ENCODE results near the gene IGFBP6. TPM values are rescaled to one million over a fixed set of nuclear protein-coding genes. Genes with fewer than 3 reads are reported as not detected.

The IGFBP6 gene
- total RNA-seq, 4 donors from 2014 or later, result 67.3 to 143 (median 77.4) TPM

DNA sequence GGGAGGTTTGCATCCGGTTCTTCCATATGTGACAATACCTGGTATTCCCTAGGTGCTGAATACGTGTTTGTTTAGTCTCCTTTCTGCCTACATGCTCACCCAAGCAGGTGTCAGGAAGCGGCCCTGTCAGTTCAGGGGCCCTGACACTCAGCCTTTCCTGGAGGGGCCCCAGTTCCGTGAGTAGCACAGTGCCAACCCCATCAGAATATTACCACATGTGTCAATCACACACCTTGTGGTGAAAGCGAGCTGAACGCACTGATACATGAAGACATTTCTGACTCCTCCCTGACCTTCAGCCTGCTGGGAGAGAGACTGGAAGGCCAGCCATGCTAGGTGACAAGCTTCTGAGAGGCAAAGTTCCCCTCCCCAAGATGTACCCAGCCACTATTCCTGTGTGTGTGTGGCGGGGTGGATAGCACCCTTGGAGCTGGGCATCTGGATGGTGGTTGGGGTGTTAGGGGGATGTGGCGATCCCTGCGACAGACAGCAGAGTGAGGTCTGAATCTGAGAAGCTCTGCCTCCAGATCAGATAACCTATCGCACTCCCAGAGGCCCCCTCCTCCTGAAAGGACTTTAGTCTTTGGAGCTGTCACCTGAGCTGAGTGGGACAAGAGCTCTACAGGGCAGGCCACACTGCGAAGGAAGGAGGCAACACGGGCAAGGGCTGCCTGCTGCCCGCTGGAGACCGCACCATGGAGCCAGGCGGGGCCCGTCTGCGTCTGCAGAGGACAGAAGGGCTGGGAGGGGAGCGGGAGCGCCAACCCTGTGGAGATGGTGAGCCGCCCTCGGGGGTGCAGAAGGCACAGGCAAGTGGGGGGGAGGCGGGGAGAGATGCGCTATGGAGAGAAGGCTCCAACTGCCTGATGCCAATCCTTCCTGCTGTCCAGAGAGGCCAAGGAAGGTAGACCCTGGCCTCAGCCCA, 5.7 kb downstream of the IGFBP6 start, which contains the start of gene SOAT2:
Gene SOAT2 (plus strand): TSS at position 604 of the 925 bp plus-strand sequence. CDS start 92 bp downstream, at position 696.
- DNase-seq, result no peak
- H3K36me3 ChIP-seq, result no peaks in the 10 kb centered on the region
- H3K4me1 ChIP-seq, result peaks cover 8 to 15% of the 10 kb centered on the region in 2 donors
- H3K9me3 ChIP-seq, result no peaks in the 10 kb centered on the region
- H3K27me3 ChIP-seq, result no peaks in the 10 kb centered on the region
- H3K27ac ChIP-seq, result no peak within 1 kb of the TSS
- in situ Hi-C loops (cut with MboI; ENCODE audit: low sequenced_read_pairs in 4 of 4), result loop anchor here in 3 of 4 donors (5.0 to 25.0 kb wide), 2 partner anchors 36 to 216 kb away; no protein-coding TSS in a partner anchor
- TF ChIP-seq POLR2A (IDR thresholded peaks at IDR 0.05), result no peak
- TF ChIP-seq, protein P1, sequence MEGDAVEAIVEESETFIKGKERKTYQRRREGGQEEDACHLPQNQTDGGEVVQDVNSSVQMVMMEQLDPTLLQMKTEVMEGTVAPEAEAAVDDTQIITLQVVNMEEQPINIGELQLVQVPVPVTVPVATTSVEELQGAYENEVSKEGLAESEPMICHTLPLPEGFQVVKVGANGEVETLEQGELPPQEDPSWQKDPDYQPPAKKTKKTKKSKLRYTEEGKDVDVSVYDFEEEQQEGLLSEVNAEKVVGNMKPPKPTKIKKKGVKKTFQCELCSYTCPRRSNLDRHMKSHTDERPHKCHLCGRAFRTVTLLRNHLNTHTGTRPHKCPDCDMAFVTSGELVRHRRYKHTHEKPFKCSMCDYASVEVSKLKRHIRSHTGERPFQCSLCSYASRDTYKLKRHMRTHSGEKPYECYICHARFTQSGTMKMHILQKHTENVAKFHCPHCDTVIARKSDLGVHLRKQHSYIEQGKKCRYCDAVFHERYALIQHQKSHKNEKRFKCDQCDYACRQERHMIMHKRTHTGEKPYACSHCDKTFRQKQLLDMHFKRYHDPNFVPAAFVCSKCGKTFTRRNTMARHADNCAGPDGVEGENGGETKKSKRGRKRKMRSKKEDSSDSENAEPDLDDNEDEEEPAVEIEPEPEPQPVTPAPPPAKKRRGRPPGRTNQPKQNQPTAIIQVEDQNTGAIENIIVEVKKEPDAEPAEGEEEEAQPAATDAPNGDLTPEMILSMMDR (IDR thresholded peaks at IDR 0.05 in 4 of 5, conservative IDR thresholded peaks at IDR 0.05 in 1 of 5), result no peak
- H3K4me3 ChIP-seq, result no peak within 1 kb of the TSS
- intact Hi-C loops (cut with DNase I; ENCODE audit: low total_unique reads), result no loop called here
- ATAC-seq, result no peak

DNA sequence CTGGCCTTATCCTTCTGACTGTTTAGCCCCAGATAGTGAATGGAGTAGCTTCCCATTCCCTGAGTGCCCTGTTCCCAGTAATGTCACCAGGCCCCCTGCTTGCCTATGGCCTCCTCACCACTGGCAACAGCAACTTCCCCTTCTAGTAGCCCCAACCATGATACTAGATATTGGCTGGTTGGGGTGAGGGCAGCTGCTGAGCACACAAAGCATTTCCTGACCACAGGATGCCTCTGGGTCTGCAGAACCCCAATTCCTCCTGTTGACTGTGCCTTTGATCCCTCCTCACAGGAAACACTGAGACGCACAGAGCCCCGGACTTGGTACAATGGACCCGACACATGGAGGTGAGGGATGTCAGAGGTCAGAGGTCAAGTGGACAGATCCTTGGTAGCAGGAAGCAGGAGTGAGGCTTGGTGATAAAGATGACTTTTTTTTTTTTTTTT, 6.4 kb downstream of the IGFBP6 start:
- intact Hi-C loops (cut with DNase I; ENCODE audit: low total_unique reads), result no loop called here
- no peaks in the 10 kb centered on the region for H3K9me3 ChIP-seq
- no peaks in the 10 kb centered on the region for H3K27me3 ChIP-seq
- no peaks in the 10 kb centered on the region for H3K36me3 ChIP-seq
- in situ Hi-C loops (cut with MboI; ENCODE audit: low sequenced_read_pairs in 4 of 4), result loop anchor here in 3 of 4 donors (5.0 to 25.0 kb wide), 2 partner anchors 37 to 217 kb away; no protein-coding TSS in a partner anchor
- no peak overlapping the region for H3K4me3 ChIP-seq
- ATAC-seq (no peak), DNase-seq (no peak)
- H3K4me1 ChIP-seq, result peaks cover 5 to 11% of the 10 kb centered on the region in 2 donors
- H3K27ac ChIP-seq, result no peak overlapping the region
- no peak for TF ChIP-seq POLR2A (IDR thresholded peaks at IDR 0.05)
- TF ChIP-seq, protein P1 (IDR thresholded peaks at IDR 0.05 in 4 of 5, conservative IDR thresholded peaks at IDR 0.05 in 1 of 5), result no peak

DNA sequence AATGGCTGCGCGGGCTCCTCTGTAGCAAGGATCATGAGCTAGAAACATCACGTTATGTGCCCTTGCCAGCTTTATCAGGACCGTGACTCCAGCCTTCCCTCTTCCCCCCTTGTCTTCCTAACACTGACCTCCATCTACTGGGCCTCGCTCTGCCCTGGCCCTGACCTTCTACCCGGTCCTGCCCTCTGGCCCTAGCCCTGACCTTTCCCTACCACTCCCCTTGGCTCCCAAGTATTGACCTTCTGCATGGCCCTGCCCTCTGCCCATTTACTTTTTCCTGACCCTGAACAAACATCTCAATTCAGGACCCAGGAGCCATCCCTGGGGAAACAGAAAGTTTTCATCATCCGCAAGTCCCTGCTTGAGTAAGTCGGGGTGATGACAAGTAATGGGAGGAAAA, 7.8 kb downstream of the IGFBP6 start:
- TF ChIP-seq POLR2A (IDR thresholded peaks at IDR 0.05), result no peak
- TF ChIP-seq, protein P1 (IDR thresholded peaks at IDR 0.05 in 4 of 5, conservative IDR thresholded peaks at IDR 0.05 in 1 of 5), result no peak
- DNase-seq (no peak), ATAC-seq (no peak)
- H3K4me1 ChIP-seq, result peaks cover 5 to 7% of the 10 kb centered on the region in 2 donors
- intact Hi-C loops (cut with DNase I; ENCODE audit: low total_unique reads) (no loop called here), in situ Hi-C loops (cut with MboI; ENCODE audit: low sequenced_read_pairs in 4 of 4) (loop anchor here in 1 of 4 donors (25.0 kb wide), 1 partner anchor 218 kb away; no protein-coding TSS in a partner anchor)
- no peaks in the 10 kb centered on the region for H3K9me3 ChIP-seq
- no peak overlapping the region for H3K4me3 ChIP-seq
- no peaks in the 10 kb centered on the region for H3K27me3 ChIP-seq
- no peaks in the 10 kb centered on the region for H3K36me3 ChIP-seq
- H3K27ac ChIP-seq, result no peak overlapping the region

DNA sequence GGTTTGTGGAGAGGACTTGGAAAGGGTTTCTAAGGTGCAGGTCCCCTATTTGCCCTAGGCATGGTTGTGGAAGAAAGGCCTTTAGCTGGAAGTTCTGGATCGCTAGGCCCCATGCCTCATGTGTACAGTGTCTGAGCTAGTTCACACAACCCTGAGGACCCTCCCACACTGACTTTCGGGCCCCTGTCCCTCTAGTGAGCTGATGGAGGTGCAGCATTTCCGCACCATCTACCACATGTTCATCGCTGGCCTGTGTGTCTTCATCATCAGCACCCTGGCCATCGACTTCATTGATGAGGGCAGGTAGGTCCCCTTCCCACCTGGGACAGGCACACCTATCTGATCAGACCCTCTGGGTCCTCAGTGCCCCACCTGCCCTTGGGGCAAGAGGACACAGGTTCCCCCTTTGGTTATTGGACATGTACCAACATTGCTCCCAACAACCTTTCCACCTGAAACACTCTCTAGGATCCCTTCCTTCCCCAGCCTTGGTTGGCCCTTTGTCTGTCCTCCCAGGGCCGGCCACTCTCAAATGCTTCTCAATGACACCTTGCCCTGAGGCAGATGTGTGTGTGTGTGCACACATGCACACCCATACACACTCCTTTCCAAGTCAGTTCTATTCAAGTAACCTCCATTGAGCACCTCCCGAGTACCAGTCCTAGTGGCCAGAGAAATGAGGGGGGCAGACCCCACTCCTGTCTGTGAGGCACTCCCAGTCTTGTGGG, 8.4 kb downstream of the IGFBP6 start:
- H3K36me3 ChIP-seq, result no peaks in the 10 kb centered on the region
- H3K9me3 ChIP-seq, result no peaks in the 10 kb centered on the region
- no peaks in the 10 kb centered on the region for H3K27me3 ChIP-seq
- in situ Hi-C loops (cut with MboI; ENCODE audit: low sequenced_read_pairs in 4 of 4), result loop anchor here in 1 of 4 donors (25.0 kb wide), 1 partner anchor 219 kb away; no protein-coding TSS in a partner anchor
- TF ChIP-seq, protein P1 (IDR thresholded peaks at IDR 0.05 in 4 of 5, conservative IDR thresholded peaks at IDR 0.05 in 1 of 5), result no peak
- no peak for TF ChIP-seq POLR2A (IDR thresholded peaks at IDR 0.05)
- intact Hi-C loops (cut with DNase I; ENCODE audit: low total_unique reads), result no loop called here
- no peak overlapping the region for H3K27ac ChIP-seq
- no peak overlapping the region for H3K4me3 ChIP-seq
- ATAC-seq, result no peak
- no peak for DNase-seq
- H3K4me1 ChIP-seq, result peaks cover 5 to 7% of the 10 kb centered on the region in 2 donors

Data from gastrocnemius medialis (tissue), 4 donors.